Fibroblast of lung (primary cell): ENCODE results near the gene UBA1. TPM values are rescaled to one million over a fixed set of nuclear protein-coding genes. Genes with fewer than 3 reads are reported as not detected.
A peak's percentile ranks its signal among the peaks of the same experiment; 100 is the strongest.

Source experiments
- DNase-seq, 2 donors: peaks; one replicate each; pipeline versions ENCODE4 v3.0.0 to v3.0.0-alpha.2; 2010; ENCODE audit warnings: low read depth in 2 of 2
- H2AFZ ChIP-seq: 2 replicates; pipeline ENCODE4 v1.5.1; 2012; ENCODE audit warnings: low read length, control low read depth, inconsistent platforms
- H3K27ac ChIP-seq: 2 replicates; pipeline ENCODE4 v1.5.1; 2011; ENCODE audit warnings: low read length, control low read depth; ENCODE audit not compliant: insufficient read depth
- H3K27me3 ChIP-seq: 2 replicates; pipeline ENCODE4 v1.5.1; 2011; ENCODE audit warnings: mild to moderate bottlenecking, low read length; ENCODE audit not compliant: control insufficient read depth, insufficient read depth
- H3K36me3 ChIP-seq: 2 replicates; pipeline ENCODE4 v1.5.1; 2011; ENCODE audit warnings: low read length; ENCODE audit not compliant: control insufficient read depth, insufficient read depth
- H3K4me1 ChIP-seq: 2 replicates; pipeline ENCODE4 v1.5.1; 2011; ENCODE audit warnings: low read length; ENCODE audit not compliant: control insufficient read depth, insufficient read depth; ENCODE audit errors: extremely low read depth
- H3K4me2 ChIP-seq: 2 replicates; pipeline ENCODE4 v1.5.1; 2011; ENCODE audit warnings: low read length, control low read depth; ENCODE audit not compliant: insufficient read depth; ENCODE audit errors: extremely low read depth
- H3K4me3 ChIP-seq, 4 experiments: fragments of 200-600 bp in 1 of 4; sonication (generic) in 1 of 4; replicated peaks in 1 of 4; 2 replicates each; pipeline ENCODE4 v1.5.1; 2011 to 2016; ENCODE audit warnings: low read length in 4 of 4, low read depth in 3 of 4, mild to moderate bottlenecking in 3 of 4, control low read depth in 2 of 4, inconsistent platforms in 1 of 4, mixed read lengths in 1 of 4; ENCODE audit not compliant: insufficient read depth in 1 of 4; ENCODE audit errors: control extremely low read depth in 1 of 4
- H3K79me2 ChIP-seq: 2 replicates; pipeline ENCODE4 v1.5.1; 2012; ENCODE audit warnings: mild to moderate bottlenecking, low read length, inconsistent platforms; ENCODE audit not compliant: control insufficient read depth, insufficient read depth
- H3K9ac ChIP-seq: 2 replicates; pipeline ENCODE4 v1.5.1; 2011; ENCODE audit warnings: mild to moderate bottlenecking, low read length, control low read depth; ENCODE audit not compliant: insufficient read depth
- H3K9me3 ChIP-seq: 2 replicates; pipeline ENCODE4 v1.5.1; 2012; ENCODE audit warnings: low read depth, low read length; ENCODE audit not compliant: control insufficient read depth, insufficient read depth
- H4K20me1 ChIP-seq: 2 replicates; pipeline ENCODE4 v1.5.1; 2011; ENCODE audit warnings: low read length; ENCODE audit not compliant: control insufficient read depth, insufficient read depth; ENCODE audit errors: extremely low read depth
- EZH2 ChIP-seq: IDR thresholded peaks from 2 replicates; pipeline ENCODE4 v1.5.1; 2012; ENCODE audit warnings: low read length, control low read depth, mild to moderate bottlenecking; ENCODE audit errors: missing control alignments
- polyA plus RNA-seq, 2 donors: library from polyadenylated mRNA; depleted of rRNA in 1 of 2; stranded (reverse) in 1 of 2; unstranded in 1 of 2; fragments of >200 nt; gene quantifications; 2 replicates each; pipeline ENCODE4 v1.2.1, GENCODE V29; 2011 to 2012; ENCODE audit warnings: missing spikeins in 1 of 2
- total RNA-seq: library from RNA; depleted of rRNA; stranded (reverse); fragments of >200 nt; gene quantifications from 2 replicates; pipeline ENCODE4 v1.2.1, GENCODE V29; 2014
- TF ChIP-seq, protein P1 (sequence below), 2 donors: IDR thresholded peaks in 1 of 2; conservative IDR thresholded peaks in 1 of 2; 1 replicate in 1 of 2; 2 replicates in 1 of 2; pipeline ENCODE4 v1.5.1; 2011 to 2012; ENCODE audit warnings: low read length in 2 of 2, control low read depth in 1 of 2, inconsistent platforms in 1 of 2, low read depth in 1 of 2, mild to moderate bottlenecking in 1 of 2

Gene UBA1
- total and polyA plus RNA-seq, 2 donors (not counting 1 experiment from before 2014, with no cell fraction given), result 135 to 158 TPM

DNA sequence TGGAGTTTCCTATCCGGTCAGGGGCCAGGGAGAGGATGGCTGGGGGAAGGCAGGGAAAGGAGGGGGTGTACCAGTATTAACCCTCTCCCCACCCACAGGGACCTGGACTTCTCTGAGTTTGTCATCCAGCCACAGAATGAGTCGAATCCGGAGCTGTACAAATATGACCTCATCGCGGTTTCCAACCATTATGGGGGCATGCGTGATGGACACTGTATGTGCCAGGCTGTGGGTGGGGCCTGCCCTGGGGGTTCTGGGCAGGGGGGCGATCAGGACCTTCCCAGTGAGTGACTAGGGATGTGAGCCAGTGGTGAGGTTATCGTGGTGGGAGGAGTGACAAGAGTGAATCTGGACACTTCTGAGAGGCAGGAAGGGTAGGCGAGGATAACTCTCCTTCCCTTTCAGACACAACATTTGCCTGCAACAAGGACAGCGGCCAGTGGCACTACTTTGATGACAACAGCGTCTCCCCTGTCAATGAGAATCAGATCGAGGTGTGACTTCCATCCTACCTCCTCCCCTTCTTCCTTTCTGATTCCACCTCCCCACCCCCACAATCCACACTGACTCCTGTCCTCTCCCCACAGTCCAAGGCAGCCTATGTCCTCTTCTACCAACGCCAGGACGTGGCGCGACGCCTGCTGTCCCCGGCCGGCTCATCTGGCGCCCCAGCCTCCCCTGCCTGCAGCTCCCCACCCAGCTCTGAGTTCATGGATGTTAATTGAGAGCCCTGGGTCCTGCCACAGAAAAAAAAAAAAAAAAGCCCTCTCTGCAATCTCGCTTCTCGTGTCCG lies 53.8 kb downstream of the UBA1 start:
- Histone ChIP-seq H3K27ac (no peak overlapping the region), H3K27me3 (no peaks in the 10 kb centered on the region), H2AFZ (no peak overlapping the region), H3K9ac (no peak overlapping the region), H3K4me1 (no peaks in the 10 kb centered on the region), H4K20me1 (no peaks in the 10 kb centered on the region), H3K4me2 (no peak overlapping the region), H3K9me3 (no peaks in the 10 kb centered on the region), H3K4me3 (no peak overlapping the region), H3K36me3 (peaks cover 2% of the 10 kb centered on the region), H3K79me2 (no peaks in the 10 kb centered on the region)
- no peak for TF ChIP-seq EZH2
- DNase-seq, result peak; percentile 55 to 75

DNA sequence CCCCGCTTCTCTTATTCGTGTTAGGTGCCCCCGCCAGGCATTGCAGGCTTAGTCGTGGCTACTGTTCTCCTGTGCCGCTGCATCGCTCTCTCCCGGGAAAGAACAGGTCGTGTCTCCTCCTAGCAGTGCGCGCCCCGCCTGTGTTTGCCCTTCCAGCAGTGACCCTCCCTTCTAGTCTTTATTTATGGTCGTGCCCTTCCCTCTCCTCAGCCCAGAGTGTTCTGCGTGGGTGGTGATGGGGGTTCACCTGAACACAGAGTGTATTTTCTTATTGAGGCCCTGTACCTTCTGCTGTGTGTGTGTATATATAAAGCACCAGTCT lies 54.3 kb downstream of the UBA1 start:
- Histone ChIP-seq H3K27me3 (no peaks in the 10 kb centered on the region), H3K27ac (no peak overlapping the region), H3K9ac (no peak overlapping the region), H2AFZ (no peak overlapping the region), H4K20me1 (no peaks in the 10 kb centered on the region), H3K9me3 (no peaks in the 10 kb centered on the region), H3K4me2 (no peak overlapping the region), H3K4me1 (no peaks in the 10 kb centered on the region), H3K79me2 (no peaks in the 10 kb centered on the region), H3K36me3 (peaks cover 2% of the 10 kb centered on the region), H3K4me3 (no peak overlapping the region)
- no peak for DNase-seq
- TF ChIP-seq, protein P1, sequence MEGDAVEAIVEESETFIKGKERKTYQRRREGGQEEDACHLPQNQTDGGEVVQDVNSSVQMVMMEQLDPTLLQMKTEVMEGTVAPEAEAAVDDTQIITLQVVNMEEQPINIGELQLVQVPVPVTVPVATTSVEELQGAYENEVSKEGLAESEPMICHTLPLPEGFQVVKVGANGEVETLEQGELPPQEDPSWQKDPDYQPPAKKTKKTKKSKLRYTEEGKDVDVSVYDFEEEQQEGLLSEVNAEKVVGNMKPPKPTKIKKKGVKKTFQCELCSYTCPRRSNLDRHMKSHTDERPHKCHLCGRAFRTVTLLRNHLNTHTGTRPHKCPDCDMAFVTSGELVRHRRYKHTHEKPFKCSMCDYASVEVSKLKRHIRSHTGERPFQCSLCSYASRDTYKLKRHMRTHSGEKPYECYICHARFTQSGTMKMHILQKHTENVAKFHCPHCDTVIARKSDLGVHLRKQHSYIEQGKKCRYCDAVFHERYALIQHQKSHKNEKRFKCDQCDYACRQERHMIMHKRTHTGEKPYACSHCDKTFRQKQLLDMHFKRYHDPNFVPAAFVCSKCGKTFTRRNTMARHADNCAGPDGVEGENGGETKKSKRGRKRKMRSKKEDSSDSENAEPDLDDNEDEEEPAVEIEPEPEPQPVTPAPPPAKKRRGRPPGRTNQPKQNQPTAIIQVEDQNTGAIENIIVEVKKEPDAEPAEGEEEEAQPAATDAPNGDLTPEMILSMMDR (conservative IDR thresholded peaks at IDR 0.05 in 1 of 2, IDR thresholded peaks at IDR 0.05 in 1 of 2; ENCODE audit: low read depth in 1 of 2, low read length in 2 of 2), result no peak
- no peak for TF ChIP-seq EZH2

DNA sequence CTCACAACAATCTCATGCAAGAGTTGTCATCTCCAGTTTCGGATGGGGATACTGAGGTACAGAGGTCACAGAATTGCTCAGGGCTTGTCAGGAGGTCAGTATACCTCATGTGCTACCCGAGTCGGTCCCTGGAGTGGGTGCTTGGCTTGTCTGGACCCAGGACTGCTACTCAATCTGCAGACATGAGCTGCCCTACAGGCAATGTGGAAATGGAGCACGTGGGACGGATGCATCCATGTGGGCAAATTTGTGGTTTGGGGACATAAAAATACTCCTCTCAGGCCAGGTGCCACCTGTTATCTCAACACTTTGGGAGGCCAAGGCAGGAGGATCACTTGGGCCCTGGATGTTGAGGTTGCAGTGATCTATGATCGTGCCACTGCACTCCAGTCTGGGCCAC lies 54.9 kb downstream of the UBA1 start:
- no peak for TF ChIP-seq EZH2
- TF ChIP-seq, protein P1 (conservative IDR thresholded peaks at IDR 0.05 in 1 of 2, IDR thresholded peaks at IDR 0.05 in 1 of 2; ENCODE audit: low read depth in 1 of 2, low read length in 2 of 2), result no peak
- Histone ChIP-seq H3K4me1 (no peaks in the 10 kb centered on the region), H3K9me3 (no peaks in the 10 kb centered on the region), H4K20me1 (no peaks in the 10 kb centered on the region), H3K4me3 (no peak overlapping the region), H3K79me2 (no peaks in the 10 kb centered on the region), H3K4me2 (no peak overlapping the region), H3K9ac (no peak overlapping the region), H3K27me3 (no peaks in the 10 kb centered on the region), H3K36me3 (peaks cover 2% of the 10 kb centered on the region), H2AFZ (no peak overlapping the region), H3K27ac (no peak overlapping the region)
- no peak for DNase-seq
